Activated CD4-positive, alpha-beta T cell treated with anti-CD3 and anti-CD28 coated beads for 4 hours (primary cell): ENCODE measurements around the gene ARMH3.

Experiments
- DNase-seq, 2 donors: peaks; one replicate each; pipeline ENCODE4 v3.0.0-alpha.2; 2020

The ARMH3 gene

DNA sequence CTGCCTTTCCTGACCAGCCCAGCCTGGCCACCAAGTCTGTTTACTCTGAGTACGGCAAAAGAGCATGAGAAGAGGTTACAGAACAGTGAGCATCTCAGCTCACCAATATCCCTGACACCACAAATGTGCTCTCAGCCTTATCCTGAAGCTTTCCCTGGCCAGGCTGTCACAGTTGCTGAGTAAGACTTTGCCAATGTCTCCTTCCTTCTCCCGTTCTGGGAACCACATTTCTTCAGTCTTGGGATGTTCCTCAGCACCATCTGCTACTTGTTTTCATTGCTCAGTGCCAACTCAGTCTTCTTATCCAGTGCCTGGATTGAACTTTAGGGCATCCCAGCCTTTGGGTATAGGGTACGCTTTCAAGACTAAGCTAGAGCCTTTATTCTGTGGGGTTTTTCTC lies 205.2 kb downstream of the ARMH3 start:
- DNase-seq: no peak

DNA sequence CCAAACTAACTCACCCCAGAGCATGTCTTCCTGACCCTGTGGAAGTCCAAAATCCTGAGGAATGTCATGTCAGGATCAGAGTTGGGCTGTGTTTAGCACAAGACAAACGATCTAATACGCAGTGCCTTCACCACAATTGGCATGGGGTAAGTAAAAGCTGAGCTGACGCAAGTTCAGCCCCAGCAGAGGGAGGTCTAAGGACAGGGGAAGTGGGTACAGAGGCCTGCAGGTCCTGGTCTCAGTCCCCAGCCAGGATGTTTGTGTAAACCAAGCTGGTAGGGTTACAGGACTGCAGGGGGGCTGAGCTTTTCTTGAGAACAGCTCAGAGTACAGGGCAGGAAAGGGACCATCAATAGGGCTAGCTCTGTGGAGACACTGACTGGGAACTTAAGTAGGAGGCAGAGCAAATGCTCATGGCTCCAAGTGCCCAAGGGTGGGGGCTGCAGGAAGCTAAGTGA lies 207.1 kb downstream of the ARMH3 start:
- DNase-seq: no peak

DNA sequence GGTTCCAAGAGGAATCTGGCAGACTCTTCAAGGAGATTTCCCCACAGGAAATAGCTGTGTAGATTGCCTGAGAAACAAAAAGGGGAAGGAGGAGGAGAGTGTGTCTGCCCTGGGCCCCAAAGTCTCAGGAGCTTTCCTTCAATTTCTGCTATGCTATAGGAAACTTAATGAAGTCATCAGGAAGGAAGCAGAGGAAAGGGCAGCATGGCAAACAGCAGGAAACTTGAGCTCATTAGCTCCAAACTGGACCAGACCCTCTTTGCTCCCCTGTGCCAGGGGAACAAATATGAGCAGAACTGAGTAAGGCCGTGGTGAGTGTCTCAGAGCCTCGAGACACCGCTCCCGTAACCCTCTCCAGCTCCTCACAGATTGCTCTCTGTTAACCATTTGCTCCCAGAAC lies 207.6 kb downstream of the ARMH3 start:
- DNase-seq: no peak

DNA sequence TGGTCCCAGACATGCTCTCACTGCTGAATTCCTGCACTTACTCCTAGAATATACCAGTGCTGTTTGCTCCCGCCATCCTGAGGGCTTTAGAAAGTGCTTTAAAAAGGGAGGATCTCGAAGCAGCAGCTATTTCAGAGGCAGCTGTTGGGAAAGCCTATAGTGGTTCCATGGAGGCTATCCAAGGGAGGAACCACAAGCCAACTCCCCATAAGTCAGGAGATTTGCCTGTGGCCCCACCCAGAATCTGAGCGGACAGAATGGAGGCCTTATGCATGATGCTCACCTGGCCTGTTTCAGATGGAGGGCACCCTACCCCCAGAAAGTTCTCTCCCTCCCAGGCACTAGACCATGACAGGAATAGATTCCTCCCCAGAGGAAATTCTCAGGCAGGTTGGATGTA lies 210.1 kb downstream of the ARMH3 start:
- no peak for DNase-seq

DNA sequence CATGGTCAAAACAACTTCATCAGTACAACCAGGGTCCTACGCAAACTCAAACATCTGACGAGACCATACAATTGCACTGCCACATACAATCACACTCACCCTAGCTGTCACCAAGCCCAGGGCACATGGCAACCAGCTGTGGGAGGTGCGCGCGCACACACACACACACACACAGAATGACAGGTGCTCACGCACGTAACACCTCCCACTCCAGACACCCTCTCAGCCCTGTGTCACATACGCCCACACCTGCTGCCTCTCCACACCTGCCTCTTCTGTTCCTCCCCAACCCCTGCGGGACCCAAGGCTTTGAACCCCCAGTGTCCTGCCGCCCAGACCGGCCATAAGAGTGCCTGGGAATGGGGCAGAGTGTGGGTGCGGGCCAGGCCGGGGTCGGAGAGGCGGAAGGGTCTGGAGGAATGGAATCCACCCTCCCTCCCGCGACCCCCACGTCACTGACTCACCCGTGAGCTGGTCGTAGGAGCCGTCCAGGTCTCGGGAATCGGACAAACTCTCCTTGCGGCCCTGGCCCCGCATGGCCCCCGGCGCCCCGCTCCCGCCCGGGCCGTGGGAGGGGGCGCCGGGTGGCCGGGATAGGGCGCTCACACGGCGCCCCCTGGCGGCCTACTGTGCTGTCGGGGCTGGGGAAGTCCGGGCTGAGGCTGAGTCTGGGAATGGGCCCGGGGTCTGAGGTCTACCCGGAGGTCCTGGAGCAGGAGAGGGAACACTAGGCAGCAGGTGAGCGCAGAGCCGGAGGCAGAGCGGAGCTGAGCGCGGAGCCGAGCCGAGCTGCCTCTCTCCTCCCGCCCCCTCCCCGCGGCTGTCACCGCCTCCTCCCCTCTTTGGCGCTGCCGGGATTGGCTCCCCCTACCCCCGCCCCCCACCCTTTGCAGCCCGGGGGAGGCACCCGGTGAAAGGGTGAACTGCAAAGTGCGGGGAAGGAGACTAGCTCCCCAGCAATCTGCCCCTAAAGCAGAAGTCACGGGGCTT lies 212.6 kb downstream of the ARMH3 start, which contains the start of gene KCNIP2:
TSS of gene KCNIP2 (minus strand) at position 769 of the 990 bp plus-strand sequence. CDS start at position 537, 232 bp downstream.
- peak; percentile 70 to 80 for DNase-seq

DNA sequence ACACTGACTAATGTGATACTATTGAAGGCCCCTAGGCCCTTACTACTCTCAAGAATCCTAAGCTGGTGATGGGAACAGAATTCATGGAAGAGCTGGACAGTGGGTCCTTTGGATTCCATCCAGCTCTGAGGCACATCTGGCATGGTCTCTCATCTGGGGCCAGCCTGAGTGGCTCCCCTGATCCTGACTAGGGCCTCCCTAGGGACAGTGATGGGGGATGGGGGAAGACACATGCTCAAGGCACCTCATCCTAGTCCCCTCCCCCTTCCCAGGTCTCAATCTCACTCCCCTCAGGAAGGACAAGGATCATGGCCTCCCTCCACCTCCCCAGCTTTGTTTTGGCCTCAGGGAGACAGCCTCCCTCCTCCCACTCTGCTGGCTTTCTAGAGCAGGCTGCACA lies 214.1 kb downstream of the ARMH3 start:
- DNase-seq: no peak

DNA sequence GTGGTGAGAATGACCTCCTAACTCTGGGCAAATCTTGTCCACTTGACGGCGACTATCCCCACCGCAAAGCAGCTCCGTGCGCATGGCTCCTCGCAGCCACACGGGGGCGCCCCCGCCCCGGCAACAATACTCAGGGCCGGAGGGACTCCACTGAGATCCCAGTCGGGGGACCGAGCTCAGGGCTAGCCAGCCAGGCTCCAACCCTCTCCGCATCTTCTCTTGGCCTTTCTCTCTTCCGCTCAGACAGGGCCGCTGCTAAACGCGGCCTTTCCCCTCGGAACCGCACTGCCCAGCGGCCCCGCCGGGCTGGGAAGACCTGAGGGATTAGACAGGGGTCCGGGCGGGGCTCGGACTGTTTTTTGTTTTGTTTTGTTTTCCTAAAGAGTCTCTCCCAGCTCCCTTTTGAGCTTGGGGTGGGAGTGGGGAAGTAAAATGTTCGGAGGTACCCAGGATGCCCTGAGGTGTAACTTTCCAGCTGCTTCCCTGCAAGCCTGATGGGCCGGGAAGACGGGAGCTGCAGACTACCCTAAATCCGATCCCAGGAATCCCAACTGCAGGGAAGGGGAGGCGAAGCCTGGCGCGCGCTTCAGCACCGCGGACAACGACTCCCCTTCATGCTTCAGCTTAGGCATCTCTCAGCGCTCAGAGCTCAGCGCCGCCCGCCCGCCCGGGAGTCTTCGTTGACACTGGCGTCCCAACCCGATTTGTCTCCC lies 215.1 kb downstream of the ARMH3 start:
- peak; percentile 60 to 64 for DNase-seq

DNA sequence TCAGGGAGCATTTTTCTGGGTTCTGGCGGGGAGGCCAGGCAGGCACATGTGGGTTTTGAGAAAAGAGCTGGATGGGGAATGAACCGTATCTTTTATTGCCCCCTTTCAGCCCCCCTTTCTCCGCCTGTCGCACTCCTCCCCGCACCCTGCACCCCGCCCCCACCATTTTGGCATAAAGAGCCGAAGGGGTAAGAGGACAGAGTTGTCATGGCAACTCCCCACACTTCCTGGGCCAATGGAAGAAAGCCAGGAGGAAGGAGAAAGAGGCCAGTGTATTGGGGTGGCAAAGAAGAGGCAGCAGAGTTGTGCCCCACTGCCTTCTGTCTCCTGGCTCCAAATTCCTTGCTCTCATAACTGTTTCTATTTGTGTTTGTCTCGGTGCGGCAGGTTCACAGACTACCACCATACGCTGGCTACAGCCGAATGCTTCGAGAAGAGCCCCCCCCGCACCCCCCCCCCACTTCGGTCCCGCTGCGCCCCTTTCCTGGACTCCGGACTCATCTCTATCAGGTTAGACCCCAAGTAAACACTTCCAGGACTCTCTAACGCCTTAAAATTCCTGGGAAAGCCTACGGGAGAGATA lies 215.8 kb downstream of the ARMH3 start:
- peak in 1 of 2 donors; percentile 14 for DNase-seq

DNA sequence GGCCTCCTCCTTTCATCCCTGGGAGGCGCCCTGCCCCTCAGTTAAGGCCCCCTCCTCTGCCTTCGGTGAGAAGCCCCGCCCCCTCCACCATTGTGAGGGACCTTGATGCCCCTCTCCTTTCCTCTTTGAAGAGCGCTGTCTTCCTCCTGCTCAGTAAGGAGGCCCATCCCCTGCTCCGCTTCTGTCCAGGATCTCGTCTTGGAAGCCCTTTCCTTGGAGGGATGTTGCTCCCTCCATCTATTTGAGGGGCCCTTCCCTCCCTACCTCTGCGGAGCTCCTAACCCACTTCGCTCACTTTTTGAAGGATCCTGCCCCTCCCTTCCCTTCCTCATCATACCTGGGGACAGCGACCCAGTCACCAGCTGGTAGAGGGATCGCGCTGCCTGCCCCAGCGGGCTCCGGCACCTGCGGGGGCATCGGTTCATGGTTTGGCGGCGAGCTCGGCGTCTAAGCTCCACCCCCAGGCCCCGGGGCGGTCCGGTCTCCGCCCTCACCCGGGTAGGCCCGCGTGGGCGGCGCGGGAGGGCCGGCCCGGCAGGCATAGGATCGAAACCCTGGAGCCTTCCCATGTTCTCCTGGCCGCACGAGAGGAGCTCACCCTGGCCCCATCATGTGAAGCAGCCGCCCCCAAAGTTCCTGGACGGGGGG lies 216.4 kb downstream of the ARMH3 start:
- DNase-seq: peak; percentile 64 to 69

DNA sequence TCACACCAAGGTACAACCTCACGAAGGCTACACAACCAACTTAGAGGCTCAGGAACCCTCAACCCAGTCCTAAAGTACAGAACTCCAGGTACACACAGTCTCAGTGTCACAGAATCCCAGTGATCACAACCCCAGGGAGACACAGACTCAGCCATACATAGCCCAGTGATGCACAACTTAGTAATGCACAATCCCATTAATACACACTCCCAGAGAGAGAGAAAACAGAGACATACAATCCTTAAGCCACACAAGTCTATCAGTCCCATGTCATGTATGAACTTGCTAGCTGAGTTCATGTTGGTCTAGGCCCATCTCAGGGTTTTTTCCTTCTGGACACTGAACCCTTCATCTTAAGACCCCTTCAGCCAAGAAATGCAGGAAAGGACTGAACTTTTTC lies 217.0 kb downstream of the ARMH3 start:
- DNase-seq: no peak

DNA sequence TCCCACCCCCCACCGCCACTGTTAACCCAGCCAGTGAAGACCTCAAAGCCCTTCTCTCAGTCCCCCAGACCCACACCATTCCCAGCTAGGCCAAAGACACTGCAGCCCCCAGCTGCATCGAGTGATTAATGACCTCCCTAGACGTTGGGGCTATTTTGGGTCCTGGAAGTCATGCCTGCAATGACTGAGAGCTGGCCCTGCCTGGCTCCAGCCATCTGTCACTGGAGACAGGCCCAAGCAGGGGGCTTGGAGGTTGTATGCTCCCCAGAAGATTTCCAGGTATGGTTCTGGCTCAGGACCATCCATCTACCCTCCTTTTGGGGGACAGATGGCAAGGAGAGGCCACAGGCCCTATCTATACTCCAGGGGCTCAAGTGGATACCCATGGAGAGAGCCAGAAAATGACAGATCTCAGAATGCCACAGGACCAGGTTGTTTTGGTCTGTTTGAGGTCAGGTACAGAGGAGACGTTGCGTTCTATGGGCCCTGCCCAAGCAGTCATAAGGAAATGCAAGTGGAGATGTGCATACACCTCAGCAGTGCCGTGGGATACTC lies 217.5 kb downstream of the ARMH3 start:
- no peak for DNase-seq

DNA sequence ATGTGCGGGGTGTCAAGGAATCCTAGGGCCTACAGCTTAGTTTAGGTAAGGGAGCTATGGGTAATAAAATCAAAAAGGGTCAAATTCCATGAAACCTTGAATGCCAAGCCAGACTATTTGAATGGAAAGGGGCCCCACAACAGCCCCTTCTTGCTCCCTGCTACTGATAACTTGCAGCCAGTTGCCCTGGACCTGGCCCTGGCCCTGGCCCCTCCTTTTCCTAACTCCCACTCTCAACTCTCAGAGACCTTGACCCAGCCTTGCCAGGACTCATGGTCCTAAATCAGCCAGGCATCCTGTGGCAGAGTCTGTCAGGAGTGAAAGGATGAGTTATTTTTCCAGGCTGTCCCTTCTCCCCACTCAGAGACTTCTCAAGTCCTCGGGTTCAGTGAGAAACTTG lies 218.2 kb downstream of the ARMH3 start:
- no peak for DNase-seq

DNA sequence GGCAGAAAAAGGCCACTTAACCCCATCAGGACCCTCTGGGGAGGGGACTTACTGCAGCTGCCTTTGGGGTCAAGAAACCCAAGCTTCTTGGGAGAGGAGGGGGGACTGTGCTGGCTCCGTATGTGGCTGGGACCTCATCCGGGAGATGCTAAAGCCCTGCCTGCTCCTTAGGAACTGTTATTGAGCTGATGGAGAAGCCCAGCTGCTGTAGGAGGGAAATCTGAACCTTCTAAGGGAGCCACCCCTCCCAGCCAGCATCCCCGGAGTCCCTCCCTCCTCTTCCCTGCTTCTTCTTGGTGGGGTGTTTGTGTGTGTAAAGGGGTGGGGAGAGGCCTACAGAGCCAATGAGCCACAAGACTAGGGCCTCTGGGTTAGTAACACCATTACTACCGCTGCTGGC lies 220.6 kb downstream of the ARMH3 start:
- DNase-seq: no peak

DNA sequence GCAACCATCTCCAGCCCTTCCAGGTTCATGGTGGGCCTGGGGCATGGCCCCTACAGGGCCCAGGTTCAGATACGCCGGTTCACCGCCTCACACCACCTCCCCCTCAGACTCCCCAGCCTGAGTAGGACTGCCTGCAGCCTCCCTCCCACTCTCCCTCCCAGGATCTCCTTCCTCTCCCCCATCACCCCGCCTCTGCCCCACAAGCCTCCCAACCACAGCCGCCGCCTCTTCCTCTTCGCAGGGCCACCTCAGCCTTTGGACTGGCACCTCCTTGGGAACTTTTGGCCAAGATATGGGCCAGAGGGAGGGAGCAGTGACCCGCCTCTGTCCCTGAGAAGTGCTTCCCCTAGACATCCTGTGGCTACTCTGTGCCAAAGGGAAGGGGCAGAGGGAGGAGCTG lies 221.6 kb downstream of the ARMH3 start:
- peak; percentile 19 to 34 for DNase-seq

DNA sequence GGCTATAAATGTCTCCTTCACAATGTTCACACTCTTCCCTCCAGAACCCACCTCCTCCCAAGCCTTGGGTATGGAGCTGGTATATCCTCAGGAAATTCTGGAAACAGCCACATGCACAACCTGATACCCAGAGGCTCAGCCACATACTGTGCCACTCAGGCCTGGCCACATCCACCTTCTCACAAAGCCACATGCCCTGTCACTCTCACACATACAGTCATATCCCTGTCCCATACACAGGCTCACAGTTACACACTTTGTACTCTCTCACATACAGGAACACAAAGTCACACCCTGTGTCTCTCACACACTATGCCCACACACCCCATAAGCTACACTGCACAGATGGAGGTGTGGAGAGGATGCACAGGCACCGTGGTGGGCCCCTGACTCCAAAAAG lies 222.5 kb downstream of the ARMH3 start:
- DNase-seq: no peak

DNA sequence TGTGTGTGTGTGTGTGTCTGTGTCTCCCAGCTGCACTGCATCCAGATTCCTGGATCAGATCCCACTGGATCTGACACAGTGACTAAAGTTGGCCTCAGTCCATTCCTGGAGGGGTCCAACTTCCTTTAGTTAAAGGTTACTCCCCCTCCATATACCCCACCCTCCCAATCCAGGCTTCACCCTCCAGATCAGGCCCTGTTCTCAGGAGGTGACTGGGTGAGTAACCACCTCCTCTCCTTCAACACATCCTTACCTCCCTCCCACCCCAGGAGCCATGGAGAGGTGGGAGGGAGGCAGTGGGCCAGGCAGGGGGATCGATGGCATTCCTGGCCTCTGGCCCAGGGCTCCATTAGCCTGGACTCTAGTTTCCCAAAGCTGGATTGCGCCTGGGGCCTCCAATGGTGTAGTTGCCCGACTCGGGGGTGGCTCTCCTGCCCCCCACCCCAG lies 223.6 kb downstream of the ARMH3 start:
- no peak for DNase-seq

DNA sequence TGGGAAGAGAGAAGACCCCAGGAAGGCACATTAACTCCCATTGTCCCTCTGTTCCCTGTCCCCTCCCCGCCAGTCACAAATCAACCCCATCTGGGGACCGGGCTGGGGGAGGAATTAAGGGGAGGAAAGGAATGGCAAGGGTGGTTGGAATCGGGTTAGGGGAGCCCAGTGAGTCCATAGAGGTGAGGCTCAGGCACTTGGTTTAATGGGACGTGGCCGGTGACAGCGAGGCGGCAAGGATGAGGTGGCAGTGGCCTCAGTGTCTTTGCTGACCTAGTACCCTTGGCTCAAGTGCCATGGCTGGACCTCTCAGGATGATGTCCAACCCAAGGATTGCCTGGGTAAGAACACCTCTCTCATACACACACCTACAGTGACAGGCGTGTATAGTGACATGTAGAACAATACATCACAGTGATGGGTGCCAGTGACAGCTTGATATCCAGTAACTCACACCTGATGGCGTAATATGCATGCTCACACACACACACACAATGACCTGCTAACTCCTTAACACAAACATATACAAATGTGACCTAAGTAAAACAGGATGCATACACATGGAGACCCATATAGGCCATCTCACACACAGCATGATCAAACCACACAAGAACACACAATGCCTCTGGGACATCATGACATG lies 224.7 kb downstream of the ARMH3 start:
- DNase-seq: no peak

DNA sequence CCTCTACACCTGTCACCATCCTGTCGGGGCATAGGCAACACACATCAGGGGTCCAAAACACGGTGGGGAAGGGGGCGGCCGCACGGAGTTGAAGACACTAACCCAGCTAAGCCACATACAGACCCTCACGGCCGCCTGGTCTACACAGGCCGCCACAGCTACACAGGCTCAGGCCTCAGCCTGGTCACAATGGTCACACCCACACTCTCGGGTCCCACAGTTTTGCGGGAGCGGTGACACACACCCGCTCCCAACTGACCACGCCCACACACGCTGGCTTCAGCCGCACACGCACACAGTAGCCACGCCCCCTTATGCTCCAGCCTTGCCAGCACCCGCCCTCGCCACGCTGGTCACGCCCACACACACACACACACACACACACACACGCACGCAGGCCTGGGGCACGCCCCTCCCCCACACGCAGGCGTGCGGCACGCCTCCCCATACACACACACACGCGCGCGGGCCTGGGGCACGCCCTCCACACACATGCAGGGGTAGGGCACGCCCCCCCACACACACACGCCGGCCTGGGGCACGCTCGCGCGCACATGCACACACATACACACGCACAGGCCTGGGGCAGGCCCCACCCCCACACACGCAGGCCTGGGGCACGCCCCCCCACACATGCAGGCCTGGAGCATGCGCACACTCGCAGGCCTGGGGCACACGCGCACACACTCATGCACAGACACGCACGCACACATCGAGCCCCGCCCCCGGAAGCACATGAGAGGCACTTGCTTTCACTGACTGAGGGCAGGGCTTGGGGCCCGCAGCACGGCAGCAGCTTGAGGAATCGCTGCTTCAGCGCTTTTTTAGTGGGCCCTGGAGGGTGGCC lies 225.4 kb downstream of the ARMH3 start:
- DNase-seq: peak; percentile 95 to 97

DNA sequence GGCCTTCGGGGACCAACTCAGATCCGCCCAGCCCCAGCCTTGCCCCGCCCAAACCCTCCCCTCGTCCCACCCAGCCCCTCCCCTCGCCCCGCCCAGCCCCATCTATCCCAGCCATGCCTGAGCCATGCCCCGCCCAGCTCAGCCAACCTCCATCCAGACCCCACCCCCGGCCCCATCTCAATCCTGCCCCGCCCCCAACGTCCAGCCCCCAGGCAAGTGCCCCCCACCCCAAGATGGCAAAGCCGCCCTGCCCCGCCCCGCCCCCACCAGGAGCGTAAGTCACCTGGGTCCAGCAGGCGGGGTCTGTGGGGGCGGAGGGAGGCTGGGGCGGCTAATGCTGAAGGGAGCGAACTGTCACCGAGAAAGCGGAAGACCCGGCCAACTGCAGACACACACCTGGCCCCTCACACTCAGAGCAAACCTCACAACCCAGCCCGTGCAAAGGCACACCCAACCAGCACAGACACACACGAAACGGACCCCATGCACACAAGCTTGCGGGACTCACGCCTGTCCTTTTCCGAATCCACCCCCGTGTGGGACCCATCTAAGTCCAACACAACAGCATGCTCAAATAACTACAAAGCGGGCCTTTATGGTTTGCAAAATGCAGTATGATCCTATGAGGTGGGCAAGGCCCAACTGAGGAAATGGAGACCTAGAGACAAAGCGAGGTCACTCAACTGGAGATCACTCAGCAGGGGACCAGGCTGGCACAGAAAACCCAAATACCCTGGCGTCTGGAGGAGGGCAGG lies 226.2 kb downstream of the ARMH3 start:
- peak; percentile 69 to 75 for DNase-seq
